ENCODE measurements around the gene SIT1.

Gene SIT1

GRCh38 chr9:35691757-35692301 lies 41.1 kb upstream of the SIT1 start:
- DNase-seq (ENCODE audit: extremely low read depth, low read depth) = no peak
- no peak for TF ChIP-seq CTCF (IDR thresholded peaks at IDR 0.05; ENCODE audit: low read depth, low read length)

- no peak for TF ChIP-seq CTCF (IDR thresholded peaks at IDR 0.05; ENCODE audit: low read depth, low read length)
- no peak for DNase-seq (ENCODE audit: extremely low read depth, low read depth)
Measured at GRCh38 chr9:35691334-35691650, 40.6 kb upstream of the SIT1 start.

GRCh38 chr9:35690614-35691333 lies 40.0 kb upstream of the SIT1 start:
- no peak for TF ChIP-seq CTCF (IDR thresholded peaks at IDR 0.05; ENCODE audit: low read depth, low read length)
- DNase-seq (ENCODE audit: extremely low read depth, low read depth) = peak; percentile 74

GRCh38 chr9:35690294-35690613 lies 39.5 kb upstream of the SIT1 start:
- no peak for DNase-seq (ENCODE audit: extremely low read depth, low read depth)
- TF ChIP-seq CTCF (IDR thresholded peaks at IDR 0.05; ENCODE audit: low read depth, low read length) = no peak

- DNase-seq (ENCODE audit: extremely low read depth, low read depth) = peak; percentile 76
- TF ChIP-seq CTCF (IDR thresholded peaks at IDR 0.05; ENCODE audit: low read depth, low read length) = no peak
Measured at GRCh38 chr9:35689542-35690293, 39.0 kb upstream of the SIT1 start, which contains the start of gene TPM2. Gene TPM2, minus strand, starts transcription at chr9:35689925. Its CDS starts 108 bp downstream, at chr9:35689817.

GRCh38 chr9:35688558-35689541 lies 38.1 kb upstream of the SIT1 start:
- DNase-seq (ENCODE audit: extremely low read depth, low read depth) = no peak
- TF ChIP-seq CTCF (IDR thresholded peaks at IDR 0.05; ENCODE audit: low read depth, low read length) = no peak
